GM21528 (cell line): ENCODE results near the gene ANKRD44.
"Not testable (repeated sequence)": the region's sequence is repeated elsewhere in the genome, so short reads cannot be mapped to it uniquely, and the experiment has no call there.

Experiments
- ATAC-seq: cut with Tn5 transposase; IDR thresholded peaks from one replicate; pipeline ENCODE4 v1.9.1; 2021; ENCODE audit warnings: mild to moderate bottlenecking, moderate library complexity; ENCODE audit not compliant: unreplicated experiment, low FRiP score

The ANKRD44 gene

DNA sequence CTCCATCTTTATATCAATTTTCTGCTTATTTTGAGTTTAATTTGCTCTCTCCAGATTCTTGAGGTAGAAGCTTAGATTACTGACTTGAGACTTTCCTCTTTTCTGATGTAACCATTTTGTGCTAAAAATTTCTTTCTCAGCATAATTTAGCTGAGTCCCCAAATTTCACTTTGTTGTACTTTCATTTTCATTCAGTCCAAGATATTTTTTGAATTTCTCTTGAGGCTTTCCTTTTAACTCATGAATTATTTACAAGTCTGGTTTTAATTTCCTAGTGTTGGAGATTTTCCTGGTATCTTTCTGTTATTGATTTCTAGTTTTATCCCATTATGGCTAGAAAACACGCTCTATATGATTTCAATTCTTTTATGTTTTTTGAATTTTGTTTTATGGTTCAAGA, 239.4 kb downstream of the ANKRD44 start:
- ATAC-seq = no peak

DNA sequence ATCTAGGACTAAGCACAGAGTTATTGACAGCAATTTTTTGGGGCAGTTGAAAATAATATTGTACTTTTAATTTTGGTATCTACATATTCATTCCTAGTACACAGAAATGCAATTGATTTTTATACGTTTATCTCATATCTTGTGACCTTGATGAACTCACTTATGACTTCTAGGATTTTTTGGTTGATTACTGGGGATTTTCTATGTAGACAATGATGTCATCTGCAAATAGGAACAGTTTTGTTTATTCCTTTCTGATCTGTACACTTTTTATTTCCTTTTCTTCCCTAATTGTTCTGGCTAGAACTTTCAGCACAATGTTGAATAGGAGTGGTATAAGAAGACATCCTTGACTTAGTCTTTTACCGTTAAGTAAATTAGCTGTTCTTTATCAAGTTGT, 240.6 kb downstream of the ANKRD44 start:
- no peak for ATAC-seq

DNA sequence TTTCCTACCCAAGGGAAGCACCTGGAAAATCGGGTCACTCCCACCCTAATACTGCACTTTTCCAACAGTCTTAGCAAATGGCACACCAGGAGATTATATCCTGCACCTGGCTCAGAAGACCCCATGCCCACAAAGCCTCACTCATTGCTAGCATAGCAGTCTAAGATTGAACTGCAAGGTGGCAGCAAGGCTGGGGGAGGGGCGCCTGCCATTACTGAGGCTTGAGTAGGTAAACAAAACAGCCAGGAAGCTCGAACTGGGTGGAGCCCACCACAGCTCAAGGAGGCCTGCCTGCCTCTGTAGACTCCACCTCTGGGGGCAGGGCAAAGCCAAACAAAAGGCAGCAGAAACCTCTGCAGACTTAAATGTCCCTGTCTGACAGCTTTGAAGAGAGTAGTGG, 248.0 kb downstream of the ANKRD44 start:
- not testable (repeated sequence) for ATAC-seq

DNA sequence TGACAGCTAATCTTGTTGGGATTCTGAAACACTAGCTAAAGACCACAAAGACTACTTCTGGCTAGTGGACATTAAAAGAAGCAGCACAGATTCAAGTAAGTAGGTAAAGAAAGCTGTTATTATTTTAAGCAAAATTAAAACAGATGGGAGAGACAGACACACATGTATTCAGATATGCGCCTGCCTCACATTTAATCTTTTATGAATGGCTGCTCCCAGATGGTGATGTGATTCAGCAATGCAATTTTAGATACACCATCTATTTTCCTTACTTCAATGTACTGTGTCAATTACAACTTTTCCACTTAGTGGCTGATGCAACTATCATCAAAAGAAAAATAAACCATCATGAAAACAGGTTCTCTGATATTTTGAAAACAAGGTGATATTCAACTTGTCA, 251.1 kb downstream of the ANKRD44 start:
- no peak for ATAC-seq

DNA sequence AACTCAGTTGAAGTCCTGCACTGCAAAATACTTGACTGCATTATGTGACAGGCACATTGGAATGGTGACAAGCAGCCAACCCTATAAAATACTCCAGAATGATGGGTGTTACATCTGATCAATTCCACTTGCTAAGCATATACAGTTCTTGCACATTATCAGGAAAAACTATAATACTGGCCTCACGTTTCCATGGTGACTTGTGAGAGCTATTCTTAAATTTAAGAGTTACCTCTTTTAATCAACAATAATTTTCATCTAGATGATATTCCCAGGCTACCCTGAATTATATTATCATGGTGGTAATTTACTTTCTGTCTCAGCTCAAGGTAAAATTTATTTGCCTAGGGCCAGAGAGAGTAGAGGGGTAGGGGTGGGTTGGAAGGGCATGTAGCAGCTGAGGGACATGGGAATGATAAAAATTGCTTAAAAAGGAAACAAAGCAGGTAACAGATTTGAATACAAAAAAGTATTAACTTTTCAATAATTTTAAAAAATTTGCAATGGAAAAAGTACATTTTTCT, 251.7 kb downstream of the ANKRD44 start:
- no peak for ATAC-seq

DNA sequence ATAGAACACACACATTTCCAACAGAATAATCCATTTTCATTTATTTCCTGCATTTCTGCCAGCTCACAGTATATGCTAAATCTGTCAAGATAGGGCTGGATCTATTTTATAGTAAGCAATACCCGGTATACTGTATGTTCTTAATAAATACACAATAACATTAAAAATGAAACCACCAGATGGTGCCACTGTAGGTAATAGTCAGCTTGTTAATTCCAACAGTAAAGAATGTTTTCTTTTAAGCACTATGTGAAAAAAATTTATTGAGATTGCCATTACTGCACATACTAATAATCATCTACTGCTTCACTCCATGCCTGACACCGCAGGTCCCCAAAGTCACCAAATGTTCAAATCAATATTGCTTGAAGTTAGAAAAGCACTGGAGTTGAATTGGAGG, 252.6 kb downstream of the ANKRD44 start:
- no peak for ATAC-seq

DNA sequence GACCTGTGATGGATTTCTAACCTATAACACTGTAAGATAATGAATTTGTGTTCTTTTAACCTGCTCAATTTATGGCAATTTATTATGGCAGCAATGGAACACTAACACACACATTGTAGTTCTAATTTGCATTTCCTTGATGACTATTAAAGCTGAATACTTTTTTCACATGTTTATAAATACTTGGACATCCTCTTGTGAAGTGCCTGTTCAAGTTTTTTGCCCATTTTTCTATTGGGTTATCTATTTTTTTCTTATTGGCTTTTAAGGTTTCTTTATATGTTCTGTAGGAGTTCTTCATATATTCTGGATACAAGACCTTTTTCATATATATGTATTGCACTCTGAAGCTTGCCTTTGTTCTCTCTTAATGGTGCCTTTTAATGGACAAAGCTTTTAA, 255.5 kb downstream of the ANKRD44 start:
- no peak for ATAC-seq

DNA sequence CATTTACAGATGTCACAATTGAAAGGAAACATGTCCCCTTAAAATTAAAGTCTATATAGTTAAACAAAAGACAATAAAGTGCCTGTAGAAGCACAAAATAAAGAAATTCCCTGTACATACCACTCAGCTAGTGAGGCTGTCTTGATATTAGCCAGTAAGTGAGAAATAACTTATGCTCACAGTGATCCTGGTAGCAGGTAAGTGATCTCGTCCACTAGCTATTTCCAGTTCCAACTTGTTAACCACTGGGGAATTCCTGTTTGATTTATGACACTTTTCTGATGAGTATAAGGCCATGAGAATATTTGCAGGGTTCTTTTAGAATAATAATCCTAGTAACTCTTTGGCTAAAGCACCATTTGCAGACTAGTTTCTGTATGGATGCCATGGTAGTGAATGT, 256.1 kb downstream of the ANKRD44 start:
- ATAC-seq = no peak

DNA sequence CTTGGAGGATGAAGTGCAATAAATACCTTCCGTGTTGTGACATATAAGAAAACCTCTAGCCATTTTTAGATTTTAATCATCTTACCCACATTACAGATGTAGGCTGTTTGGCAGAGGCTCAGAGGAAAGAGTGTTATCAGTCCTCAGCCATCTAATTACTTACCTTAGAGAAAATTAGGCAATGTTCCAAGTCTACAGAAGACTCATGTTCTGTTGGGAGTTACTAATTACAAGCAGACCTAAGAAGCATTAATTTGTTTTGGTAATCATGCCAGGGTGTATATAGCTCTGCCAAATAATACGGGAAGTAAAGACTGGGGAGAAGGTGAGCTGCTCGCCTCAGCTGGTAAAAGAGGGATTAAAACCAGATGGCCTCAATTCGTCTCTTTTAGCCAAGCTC, 258.2 kb downstream of the ANKRD44 start:
- ATAC-seq = no peak

DNA sequence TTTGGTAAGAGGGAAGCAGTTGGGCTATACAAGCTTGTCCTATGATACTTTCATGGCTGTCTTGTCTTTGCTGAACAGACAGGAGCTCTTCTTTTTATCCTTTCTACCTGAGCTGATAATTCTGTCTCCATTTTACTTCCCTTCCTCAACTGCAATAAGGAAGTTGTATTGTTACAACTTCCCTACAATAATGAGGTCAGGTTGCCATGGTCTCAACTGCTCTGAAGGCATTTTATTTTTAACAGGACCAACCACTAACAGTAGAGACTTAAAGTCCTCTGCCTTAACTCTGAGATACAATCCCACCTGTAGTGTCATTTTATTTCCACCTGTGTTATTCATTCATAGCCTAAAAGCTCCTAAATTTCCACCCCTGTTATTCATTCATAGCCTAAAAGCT, 265.5 kb downstream of the ANKRD44 start:
- ATAC-seq = no peak

DNA sequence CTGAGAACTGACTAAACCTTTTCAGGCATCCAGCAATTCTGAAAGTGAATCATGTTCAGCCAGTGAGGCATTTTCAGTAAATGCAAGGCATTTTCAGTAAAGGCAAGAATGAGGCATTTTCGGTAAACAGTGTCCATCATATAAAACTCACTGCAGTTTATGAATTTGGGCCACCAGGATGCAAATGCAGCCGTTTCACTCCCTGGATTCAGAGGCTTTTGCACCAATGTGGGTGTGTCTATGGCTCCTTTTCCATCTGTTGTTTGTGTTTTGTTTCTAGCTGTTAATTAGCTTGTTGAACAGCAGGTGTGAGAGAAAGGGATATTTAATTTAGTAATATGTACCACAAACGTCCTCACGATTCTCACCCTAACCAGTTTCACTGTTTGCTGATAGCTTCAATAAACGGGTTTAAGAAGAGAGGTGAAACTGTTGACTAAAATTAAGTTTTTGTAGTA, 267.8 kb downstream of the ANKRD44 start:
- no peak for ATAC-seq

DNA sequence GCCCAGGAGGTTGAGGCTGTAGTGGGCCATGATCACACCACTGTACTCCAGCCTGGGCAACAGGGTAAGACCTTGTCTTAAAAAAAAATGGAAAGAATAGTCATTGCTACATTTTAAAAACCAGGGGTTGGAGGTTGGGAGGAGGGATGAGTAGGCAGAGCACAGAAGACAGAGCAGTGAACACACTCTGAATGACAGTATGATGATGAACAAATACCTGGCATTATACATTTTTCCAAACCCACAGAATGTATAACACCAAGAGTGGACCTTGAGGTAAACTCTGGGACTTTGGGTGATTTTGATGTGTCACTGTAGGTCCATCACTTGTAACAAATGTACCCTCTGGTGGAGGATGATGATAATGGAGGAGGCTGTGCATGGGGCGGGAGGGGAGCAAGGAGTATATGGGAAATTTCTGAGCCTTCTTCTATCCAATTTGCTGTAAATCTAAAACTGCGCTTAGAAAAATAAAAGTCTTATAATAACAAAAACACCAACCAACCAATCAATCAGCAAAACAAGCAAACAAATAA, 272.6 kb downstream of the ANKRD44 start:
- ATAC-seq = no peak

DNA sequence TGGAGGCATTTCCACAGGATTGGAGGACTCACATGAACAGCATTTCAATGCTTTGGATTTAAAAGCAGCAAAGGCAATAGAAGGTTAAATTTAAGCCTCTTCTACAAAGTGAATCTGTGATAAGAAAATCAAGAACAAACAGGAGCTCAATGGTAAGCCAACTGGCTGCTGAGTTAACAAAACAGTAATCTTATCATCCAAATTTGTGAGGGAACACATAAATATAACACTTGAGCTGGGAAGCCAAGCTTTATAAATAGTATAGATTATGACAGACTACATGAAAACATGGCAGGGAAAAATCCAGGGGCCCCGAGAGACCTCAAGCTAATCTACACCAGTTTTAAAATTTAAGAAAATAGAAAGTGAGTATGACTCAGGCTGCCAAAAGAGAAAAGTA, 275.6 kb downstream of the ANKRD44 start:
- ATAC-seq = no peak

DNA sequence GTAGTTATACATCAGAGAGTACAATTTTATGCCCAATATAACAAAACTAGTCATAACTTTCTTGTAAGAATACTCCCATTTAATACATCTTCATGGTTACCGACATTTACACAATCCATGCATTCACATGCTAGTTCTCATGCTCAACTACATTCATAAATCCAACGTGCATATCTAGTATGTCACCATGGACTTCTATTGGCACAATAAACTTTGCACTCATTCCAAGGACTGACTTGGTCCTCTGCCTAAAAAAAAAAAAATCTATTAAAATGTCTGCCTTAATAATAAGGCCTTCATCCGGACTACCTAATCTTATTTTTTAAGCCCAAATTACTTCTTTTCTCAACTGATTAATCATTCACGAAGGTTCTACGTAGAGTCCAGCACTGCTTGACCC, 276.3 kb downstream of the ANKRD44 start:
- no peak for ATAC-seq

DNA sequence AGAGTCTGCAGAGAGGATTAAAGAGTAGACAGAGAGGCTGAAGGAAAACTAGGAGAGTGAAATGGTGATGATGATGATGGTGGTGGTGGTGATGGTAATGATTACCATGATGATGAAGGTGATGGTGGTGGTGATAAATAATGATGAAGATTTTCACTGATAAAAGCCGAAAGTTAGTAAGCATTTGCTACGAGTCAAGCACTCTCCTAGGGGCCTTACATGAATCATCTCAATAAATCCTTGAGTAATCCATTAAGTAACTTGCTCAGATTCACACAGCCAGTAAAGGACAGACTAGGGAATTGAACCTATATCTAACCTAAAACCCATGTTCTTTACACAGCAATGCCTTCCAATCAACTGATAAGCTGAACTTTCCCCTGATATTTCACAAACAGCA, 277.4 kb downstream of the ANKRD44 start:
- no peak for ATAC-seq

DNA sequence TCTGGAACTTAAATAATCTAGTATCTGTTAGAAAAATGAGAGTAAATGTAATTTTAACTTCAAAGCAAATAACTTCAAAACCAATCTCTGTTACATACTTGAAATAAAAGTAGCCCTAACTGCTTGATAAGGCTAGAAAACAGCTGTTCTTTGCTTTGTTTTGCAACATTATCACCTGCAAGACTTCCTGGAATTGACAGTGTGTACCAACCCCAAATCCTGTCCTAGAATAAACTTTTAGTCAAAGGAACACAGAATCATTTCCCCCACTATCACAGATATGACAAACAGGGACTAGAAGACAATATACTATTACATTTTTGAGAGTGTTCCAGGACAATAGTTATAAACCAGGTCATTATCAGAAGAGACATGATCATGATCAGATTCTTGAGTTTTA, 278.8 kb downstream of the ANKRD44 start:
- no peak for ATAC-seq

DNA sequence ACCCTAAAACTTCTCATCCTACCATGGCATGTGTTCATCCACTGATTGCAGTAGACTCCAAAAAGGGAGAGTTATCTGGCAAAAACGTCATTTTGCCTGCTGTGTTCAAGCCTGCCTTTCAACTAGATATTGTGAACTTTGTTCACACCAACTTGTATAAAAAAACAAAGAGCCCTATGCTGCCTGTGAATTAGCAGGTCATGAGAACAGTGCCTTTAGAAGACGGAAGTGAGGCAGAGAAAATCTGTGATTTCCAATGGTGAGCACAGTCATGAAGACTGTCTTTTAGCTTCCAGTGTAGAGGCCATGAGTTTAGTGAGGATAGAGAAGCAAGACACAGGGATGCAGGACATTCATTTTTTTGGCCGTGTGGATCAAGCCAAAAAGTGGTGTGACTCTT, 280.5 kb downstream of the ANKRD44 start:
- ATAC-seq = no peak

DNA sequence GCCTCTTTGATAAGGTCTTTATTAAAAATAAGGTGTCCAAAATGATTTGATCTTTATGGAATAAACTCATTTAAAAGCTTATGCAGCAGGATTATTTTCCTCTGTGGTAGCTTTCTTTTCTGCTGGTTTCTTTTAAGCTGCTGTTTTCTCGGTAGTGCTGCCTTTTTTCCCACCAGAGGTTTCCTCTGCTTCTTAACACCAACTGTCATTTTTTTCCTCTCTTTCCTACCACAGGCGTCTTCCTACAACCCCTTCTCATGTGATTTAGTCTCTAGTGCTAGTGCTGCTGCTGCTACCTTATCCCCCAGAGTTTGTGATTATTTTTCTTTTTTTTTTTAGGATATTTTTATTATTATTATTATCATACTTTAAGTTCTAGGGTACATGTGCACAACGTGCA, 281.9 kb downstream of the ANKRD44 start:
- ATAC-seq = no peak

DNA sequence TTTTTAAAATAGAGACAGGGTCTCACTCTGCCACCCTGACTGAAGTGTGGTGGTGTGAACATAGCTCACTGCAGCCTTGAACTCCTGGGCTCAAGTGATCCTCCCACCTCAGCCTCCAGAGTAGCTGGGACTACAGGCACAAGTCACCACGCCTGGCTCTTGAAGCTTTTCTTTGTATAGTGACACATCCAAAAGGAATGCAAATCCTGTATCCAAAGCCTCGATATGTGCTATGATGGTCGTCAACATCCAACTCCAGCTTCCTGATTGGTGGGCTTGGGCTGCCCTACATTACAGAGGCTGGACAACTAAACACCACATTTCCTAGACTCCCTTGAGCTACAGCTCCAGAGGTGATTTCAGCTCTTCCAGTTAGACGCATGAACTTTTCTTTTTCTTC, 282.4 kb downstream of the ANKRD44 start:
- ATAC-seq = no peak

DNA sequence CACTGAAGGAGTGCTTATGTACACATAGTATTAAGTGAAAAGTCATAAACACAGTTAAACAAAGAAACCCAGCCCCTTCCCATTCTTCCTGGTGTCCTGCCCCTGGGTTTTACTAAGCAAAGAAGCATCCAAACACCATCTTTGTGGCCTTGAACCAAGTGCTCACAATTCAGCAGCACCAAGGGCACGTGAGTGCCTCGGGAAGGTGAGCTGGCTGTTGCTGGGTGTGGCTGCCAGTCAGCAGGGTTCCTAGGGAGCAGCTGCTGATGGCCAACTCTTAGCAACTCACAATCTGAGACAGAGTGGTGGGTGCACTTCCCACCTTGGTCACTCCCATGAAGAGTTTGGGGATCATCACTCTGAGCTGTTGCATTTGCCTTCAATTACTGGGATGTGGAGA, 286.4 kb downstream of the ANKRD44 start:
- no peak for ATAC-seq

DNA sequence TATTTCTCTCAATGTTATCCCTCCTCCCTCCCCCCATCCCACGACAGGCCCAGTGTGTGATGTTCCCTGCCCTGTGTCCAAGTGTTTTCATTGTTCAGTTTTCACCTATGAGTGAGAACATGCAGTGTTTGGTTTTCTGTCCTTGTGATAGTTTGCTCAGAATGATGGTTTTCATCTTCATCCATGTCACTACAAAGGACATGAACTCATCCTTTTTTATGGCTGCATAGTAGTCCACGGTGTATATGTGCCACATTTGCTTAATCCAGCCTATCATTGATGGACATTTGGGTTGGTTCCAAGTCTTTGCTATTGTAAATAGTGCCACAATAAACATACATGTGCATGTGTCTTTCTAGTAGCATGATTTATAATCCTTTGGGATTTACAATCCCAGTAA, 289.7 kb downstream of the ANKRD44 start:
- not testable (repeated sequence) for ATAC-seq

DNA sequence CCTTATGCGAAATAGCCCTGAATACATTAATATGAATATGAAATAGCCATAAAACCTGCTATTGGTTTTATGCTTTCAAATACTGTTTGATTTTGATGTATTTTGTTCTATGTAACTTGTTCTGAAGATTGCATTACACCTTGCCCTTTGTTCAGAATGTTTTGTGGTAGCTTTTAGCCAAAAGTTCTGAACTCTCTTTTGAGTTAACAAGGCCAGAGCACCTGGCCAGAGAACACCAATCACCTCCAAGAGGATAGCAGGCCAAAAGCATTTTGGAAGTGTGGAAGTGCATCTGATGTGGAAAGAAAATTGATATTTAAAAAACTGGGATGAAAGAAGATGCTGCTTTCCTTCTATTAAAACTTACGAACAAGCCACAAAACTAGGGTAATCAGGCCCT, 297.5 kb downstream of the ANKRD44 start:
- ATAC-seq = no peak
